BLaER1 treated with 17β-estradiol and CSF1 and Interleukin-3, amounts not matched to agents 10 nM and 100 nM (cell line): ENCODE results near the gene SPNS2.

Experiments
- H3K27ac ChIP-seq, 11 experiments: shearing (Covaris generic); formaldehyde crosslinking; 2 replicates each; pipeline ENCODE4 v1.8.1; 2022
- H3K27me3 ChIP-seq, 11 experiments: shearing (Covaris generic); formaldehyde crosslinking; 2 replicates each; pipeline ENCODE4 v1.8.1; 2022
- H3K36me3 ChIP-seq, 11 experiments: shearing (Covaris generic); formaldehyde crosslinking; 2 replicates each; pipeline ENCODE4 v1.8.1; 2022
- H3K4me1 ChIP-seq, 10 experiments: shearing (Covaris generic); formaldehyde crosslinking; 2 replicates each; pipeline ENCODE4 v1.8.1; 2022
- H3K4me2 ChIP-seq, 11 experiments: shearing (Covaris generic); formaldehyde crosslinking; 2 replicates each; pipeline ENCODE4 v1.8.1; 2022
- H3K4me3 ChIP-seq, 10 experiments: shearing (Covaris generic); formaldehyde crosslinking; 2 replicates each; pipeline ENCODE4 v1.8.1; 2022
- H3K9ac ChIP-seq, 11 experiments: shearing (Covaris generic); formaldehyde crosslinking; 2 replicates each; pipeline ENCODE4 v1.8.1; 2022
- H3K9me3 ChIP-seq, 11 experiments: shearing (Covaris generic); formaldehyde crosslinking; replicated peaks in 1 of 11; 2 replicates each; pipeline ENCODE4 v1.8.1; 2022
- H4K20me1 ChIP-seq, 11 experiments: shearing (Covaris generic); formaldehyde crosslinking; 2 replicates each; pipeline ENCODE4 v1.8.1; 2022
- Cebpa-rat ChIP-seq, 11 experiments: shearing (Covaris generic); IDR thresholded peaks; 2 replicates each; pipeline ENCODE4 v1.8.1; 2022

The SPNS2 gene

DNA sequence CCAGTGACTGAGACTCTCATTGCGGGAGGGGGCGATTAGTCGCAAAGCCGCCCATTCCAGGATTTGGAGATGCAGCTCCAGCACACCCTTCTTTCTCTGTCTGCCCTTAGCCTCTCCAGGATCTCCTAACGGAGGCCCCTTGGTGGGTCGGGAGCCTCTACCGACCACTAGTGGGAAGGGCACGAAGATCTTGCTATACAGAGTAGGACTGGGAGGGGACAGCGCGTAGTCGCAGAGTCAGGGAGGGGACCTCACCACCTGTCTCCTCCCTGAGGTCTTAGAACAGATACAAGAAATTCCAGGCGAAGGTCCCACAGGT, 85.1 kb downstream of the SPNS2 start:
- H3K4me2 ChIP-seq = peak overlapping the region; percentile 94 to 100 (median 98)
- TF ChIP-seq Cebpa-rat (IDR thresholded peaks at IDR 0.05) = no peak
- no peaks in the 10 kb centered on the region for H3K9me3 ChIP-seq
- peaks cover 0 to 25% (median 5%) of the 10 kb centered on the region in 11 experiments; a peak in 8 of 22 replicates for H4K20me1 ChIP-seq
- peak overlapping the region; percentile 46 to 73 (median 60) for H3K4me3 ChIP-seq
- H3K4me1 ChIP-seq = peaks cover 31 to 50% (median 44%) of the 10 kb centered on the region in 10 experiments
- peak overlapping the region in 9 of 11 experiments; percentile 47 to 70 (median 59); a peak in 16 of 22 replicates for H3K9ac ChIP-seq
- H3K27ac ChIP-seq = no peak overlapping the region
- H3K27me3 ChIP-seq = peaks cover 48 to 61% (median 58%) of the 10 kb centered on the region in 11 experiments
- H3K36me3 ChIP-seq = no peaks in the 10 kb centered on the region

DNA sequence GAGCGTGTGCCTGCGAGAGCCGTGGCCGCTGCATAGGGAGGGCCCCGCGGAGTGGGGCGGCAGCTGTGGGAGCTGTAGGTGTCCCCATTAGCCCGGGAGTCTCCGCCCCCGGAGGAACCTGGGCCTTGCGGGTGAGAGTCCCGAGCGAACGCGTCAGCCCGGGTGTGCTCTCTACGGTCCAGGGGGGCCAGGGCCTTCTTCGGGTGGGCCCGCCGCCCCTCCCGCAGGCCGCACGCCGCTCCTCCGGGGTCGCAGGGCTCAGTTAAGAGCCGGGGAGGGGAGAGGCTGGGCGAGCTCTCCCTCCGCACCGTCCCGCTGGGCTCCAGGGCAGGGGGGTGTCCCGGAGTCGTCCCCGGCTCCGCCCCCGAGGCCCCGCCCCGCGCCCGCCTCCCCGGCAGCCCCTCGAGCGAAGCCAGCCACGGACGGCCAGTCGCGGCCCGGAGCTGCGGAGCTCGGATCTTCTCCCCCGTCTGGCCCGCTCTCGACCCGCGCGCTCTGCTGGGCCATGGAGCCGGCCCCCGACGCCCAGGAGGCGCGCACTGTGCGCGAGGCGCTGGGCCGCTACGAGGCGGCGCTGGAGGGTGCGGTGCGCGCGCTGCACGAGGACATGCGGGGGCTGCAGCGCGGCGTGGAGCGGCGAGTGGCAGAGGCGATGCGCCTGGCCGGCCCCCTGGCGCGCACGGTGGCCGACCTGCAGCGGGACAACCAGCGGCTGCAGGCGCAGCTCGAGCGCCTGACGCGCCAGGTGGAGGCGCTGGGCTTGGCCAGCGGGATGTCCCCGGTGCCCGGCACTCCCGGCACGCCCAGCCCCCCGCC, 85.6 kb downstream of the SPNS2 start, which contains the start of gene SMTNL2:
SMTNL2 (plus strand) TSS at position 429 of the 816 bp plus-strand sequence; CDS start at position 506, 77 bp downstream.
- Histone ChIP-seq H3K27ac (no peak within 1 kb of the TSS), H3K4me1 (peaks cover 35 to 56% (median 50%) of the 10 kb centered on the region in 10 experiments)

DNA sequence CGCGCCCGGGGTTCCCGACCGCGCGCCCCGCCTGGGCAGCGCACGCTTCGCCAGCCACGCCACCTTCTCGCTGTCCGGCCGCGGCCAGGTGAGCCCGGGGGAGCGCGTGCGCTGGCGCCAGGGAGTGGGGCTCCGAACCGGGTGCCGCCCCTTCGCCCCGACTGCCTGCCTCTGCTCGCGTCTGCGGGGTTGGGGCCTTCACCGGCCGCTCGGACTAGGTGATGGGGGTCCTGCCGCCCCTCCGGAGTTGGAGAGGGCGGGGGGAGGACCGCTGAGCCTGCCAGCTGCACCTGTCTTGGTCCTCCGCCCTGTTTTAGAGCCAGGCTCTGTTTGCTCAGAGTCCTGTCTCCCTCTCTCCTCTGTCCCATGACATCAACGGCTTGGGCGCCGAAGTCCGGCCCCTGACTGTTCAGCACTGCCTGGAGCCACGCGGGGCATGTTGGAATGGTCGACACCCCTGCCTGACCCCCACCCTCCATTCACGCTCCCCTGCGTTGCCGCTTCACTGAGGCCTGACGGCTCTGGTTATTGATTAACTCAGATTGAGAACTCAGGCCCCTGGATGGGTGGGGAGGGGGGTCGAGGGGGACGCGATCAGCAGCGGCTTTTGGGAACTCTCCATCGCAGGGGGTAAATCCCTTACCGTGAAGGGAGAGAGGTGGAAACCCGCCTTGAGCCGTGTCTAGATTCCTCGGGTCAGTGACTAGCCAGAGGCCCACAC, 86.4 kb downstream of the SPNS2 start:
- Histone ChIP-seq H4K20me1 (peaks cover 0 to 25% (median 5%) of the 10 kb centered on the region in 11 experiments; a peak in 8 of 22 replicates), H3K4me3 (peak overlapping the region in 9 of 10 experiments; percentile 46 to 73 (median 62); a peak in 18 of 20 replicates), H3K4me2 (peak overlapping the region; percentile 94 to 100 (median 98)), H3K9ac (peak overlapping the region in 1 of 11 experiments; percentile 67; a peak in 1 of 22 replicates), H3K36me3 (no peaks in the 10 kb centered on the region), H3K4me1 (peaks cover 35 to 59% (median 54%) of the 10 kb centered on the region in 10 experiments), H3K27me3 (peaks cover 48 to 61% (median 58%) of the 10 kb centered on the region in 11 experiments), H3K9me3 (no peaks in the 10 kb centered on the region), H3K27ac (no peak overlapping the region)
- TF ChIP-seq Cebpa-rat (IDR thresholded peaks at IDR 0.05) = no peak

More for the DNA sequence above, 85.6 kb downstream of the SPNS2 start, which contains the start of gene SMTNL2:
- Histone ChIP-seq H4K20me1 (peaks cover 0 to 25% (median 5%) of the 10 kb centered on the region in 11 experiments; a peak in 8 of 22 replicates), H3K4me3 (peak within 1 kb of the TSS; percentile 46 to 73 (median 60)), H3K27me3 (peaks cover 48 to 61% (median 58%) of the 10 kb centered on the region in 11 experiments), H3K36me3 (no peaks in the 10 kb centered on the region), H3K4me2 (peak within 1 kb of the TSS; percentile 94 to 100 (median 98)), H3K9me3 (no peaks in the 10 kb centered on the region), H3K9ac (peak within 1 kb of the TSS in 9 of 11 experiments; percentile 47 to 70 (median 59); a peak in 17 of 22 replicates)
- TF ChIP-seq Cebpa-rat (IDR thresholded peaks at IDR 0.05) = no peak

DNA sequence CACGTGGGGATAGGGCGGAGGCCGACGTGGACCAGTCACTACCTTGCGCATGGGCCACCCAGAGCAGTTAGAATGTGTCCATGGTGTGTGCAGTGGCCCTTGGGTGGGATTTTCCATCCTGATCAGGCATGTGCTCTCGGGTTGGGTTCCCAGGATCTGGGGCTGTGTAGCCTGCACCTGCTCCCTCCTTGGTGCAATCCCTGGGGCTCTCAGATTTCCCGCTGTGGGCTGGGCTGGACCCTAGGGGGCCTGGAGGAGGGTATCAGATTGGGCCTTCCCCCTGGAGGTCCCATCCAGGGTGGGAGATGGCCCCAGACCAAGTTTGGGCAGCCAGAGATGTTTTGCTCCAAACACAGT, 86.9 kb downstream of the SPNS2 start:
- peaks cover 0 to 25% (median 5%) of the 10 kb centered on the region in 11 experiments; a peak in 8 of 22 replicates for H4K20me1 ChIP-seq
- H3K4me3 ChIP-seq = no peak overlapping the region
- 0 out of 22 replicates have a peak overlapping the region, but pooled peaks of 2 of the 11 experiments have one; percentile 3 to 98 for H3K4me2 ChIP-seq
- no peak overlapping the region for H3K9ac ChIP-seq
- peaks cover 35 to 64% (median 59%) of the 10 kb centered on the region in 10 experiments for H3K4me1 ChIP-seq
- H3K27me3 ChIP-seq = peaks cover 48 to 61% (median 58%) of the 10 kb centered on the region in 11 experiments
- no peak overlapping the region for H3K27ac ChIP-seq
- no peak for TF ChIP-seq Cebpa-rat (IDR thresholded peaks at IDR 0.05)
- no peaks in the 10 kb centered on the region for H3K9me3 ChIP-seq
- H3K36me3 ChIP-seq = no peaks in the 10 kb centered on the region

DNA sequence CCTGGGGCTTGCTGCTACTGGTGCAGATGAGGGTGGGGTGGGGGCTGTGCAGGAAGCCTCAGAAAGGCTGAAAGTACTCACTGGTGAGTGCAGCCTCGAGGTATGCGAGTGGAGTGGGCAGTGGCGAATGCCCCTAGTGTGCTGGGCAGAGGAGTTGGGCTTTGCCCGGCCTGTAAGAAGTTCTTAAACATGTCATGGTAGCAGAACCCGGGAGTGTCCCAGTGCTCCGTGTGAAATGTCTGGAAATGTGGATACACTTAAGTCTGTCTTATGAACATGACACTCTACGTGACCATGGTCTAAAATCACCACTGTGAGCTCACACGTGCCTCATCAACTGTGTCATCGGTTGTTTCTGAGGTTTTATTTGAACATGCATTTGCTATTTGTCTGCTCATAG, 87.4 kb downstream of the SPNS2 start:
- peak overlapping the region in 3 of 11 experiments; percentile 3 to 98 (median 97); a peak in 2 of 22 replicates for H3K4me2 ChIP-seq
- H3K4me1 ChIP-seq = peaks cover 37 to 69% (median 63%) of the 10 kb centered on the region in 10 experiments
- no peak overlapping the region for H3K27ac ChIP-seq
- H3K9me3 ChIP-seq = no peaks in the 10 kb centered on the region
- no peaks in the 10 kb centered on the region for H3K36me3 ChIP-seq
- no peak overlapping the region for H3K9ac ChIP-seq
- no peak for TF ChIP-seq Cebpa-rat (IDR thresholded peaks at IDR 0.05)
- H3K27me3 ChIP-seq = peaks cover 48 to 61% (median 58%) of the 10 kb centered on the region in 11 experiments
- H3K4me3 ChIP-seq = no peak overlapping the region
- H4K20me1 ChIP-seq = peaks cover 0 to 25% (median 5%) of the 10 kb centered on the region in 11 experiments; a peak in 8 of 22 replicates

DNA sequence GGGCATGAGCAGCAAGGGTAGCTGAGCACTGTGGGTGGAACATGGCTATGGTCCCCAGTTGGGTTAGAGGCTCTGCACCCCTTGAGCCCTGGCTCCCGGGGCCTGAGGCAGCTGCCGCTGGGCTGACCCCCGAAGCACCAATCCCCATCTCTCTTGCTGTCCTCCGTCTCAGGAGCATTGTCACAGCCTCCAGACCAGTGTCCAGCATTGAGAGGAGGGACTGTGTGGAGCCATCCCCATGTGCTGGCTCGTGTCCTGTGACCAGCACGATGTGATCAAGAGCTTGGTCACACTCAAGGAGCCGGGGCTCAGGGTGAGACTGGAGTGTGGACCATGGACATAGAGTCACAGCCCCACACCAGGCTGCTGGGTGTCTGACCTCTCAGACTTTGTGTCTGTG, 88.5 kb downstream of the SPNS2 start:
- peak overlapping the region; percentile 77 to 98 (median 92) for H3K4me2 ChIP-seq
- peaks cover 47 to 77% (median 68%) of the 10 kb centered on the region in 10 experiments for H3K4me1 ChIP-seq
- H3K27ac ChIP-seq = peak overlapping the region in 1 of 11 experiments; percentile 63; a peak in 2 of 22 replicates
- peak overlapping the region in 5 of 11 experiments; percentile 14 to 71 (median 66); a peak in 7 of 22 replicates for H3K9ac ChIP-seq
- no peaks in the 10 kb centered on the region for H3K9me3 ChIP-seq
- peak overlapping the region in 2 of 10 experiments; percentile 47 to 53; a peak in 1 of 20 replicates for H3K4me3 ChIP-seq
- H3K27me3 ChIP-seq = peaks cover 45 to 54% (median 50%) of the 10 kb centered on the region in 11 experiments
- H3K36me3 ChIP-seq = no peaks in the 10 kb centered on the region
- TF ChIP-seq Cebpa-rat (IDR thresholded peaks at IDR 0.05) = no peak
- H4K20me1 ChIP-seq = peaks cover 0 to 25% (median 5%) of the 10 kb centered on the region in 11 experiments; a peak in 8 of 22 replicates

DNA sequence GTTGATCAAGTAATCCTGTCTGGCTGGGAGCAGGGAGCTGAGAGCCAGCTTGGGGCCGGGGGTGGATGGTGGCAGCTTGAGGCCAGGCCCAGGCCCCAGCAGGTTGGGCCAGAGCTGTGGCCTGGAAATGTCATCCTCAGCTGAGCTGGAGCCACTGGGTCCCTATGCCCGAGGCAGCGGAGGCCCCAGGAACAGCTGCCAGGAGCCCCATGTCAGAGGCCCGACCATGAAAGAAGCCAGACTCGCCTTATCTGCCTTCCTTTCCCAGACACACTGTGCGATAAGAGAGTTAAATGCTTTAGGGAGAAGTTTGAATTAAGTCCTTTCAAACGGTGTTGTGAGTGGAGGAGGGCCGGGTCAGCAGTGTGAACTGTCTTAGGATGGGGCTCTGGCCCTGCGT, 89.1 kb downstream of the SPNS2 start:
- peaks cover 39 to 48% (median 44%) of the 10 kb centered on the region in 11 experiments for H3K27me3 ChIP-seq
- peak overlapping the region; percentile 77 to 98 (median 92) for H3K4me2 ChIP-seq
- peak overlapping the region in 9 of 10 experiments; percentile 6 to 60 (median 46); a peak in 16 of 20 replicates for H3K4me3 ChIP-seq
- peaks cover 47 to 80% (median 69%) of the 10 kb centered on the region in 10 experiments for H3K4me1 ChIP-seq
- H4K20me1 ChIP-seq = peaks cover 0 to 25% (median 5%) of the 10 kb centered on the region in 11 experiments; a peak in 8 of 22 replicates
- H3K9me3 ChIP-seq = no peaks in the 10 kb centered on the region
- no peak for TF ChIP-seq Cebpa-rat (IDR thresholded peaks at IDR 0.05)
- no peaks in the 10 kb centered on the region for H3K36me3 ChIP-seq
- H3K27ac ChIP-seq = peak overlapping the region in 10 of 11 experiments; percentile 47 to 74 (median 64); a peak in 21 of 22 replicates
- peak overlapping the region; percentile 14 to 71 (median 64); a peak in 20 of 22 replicates for H3K9ac ChIP-seq

DNA sequence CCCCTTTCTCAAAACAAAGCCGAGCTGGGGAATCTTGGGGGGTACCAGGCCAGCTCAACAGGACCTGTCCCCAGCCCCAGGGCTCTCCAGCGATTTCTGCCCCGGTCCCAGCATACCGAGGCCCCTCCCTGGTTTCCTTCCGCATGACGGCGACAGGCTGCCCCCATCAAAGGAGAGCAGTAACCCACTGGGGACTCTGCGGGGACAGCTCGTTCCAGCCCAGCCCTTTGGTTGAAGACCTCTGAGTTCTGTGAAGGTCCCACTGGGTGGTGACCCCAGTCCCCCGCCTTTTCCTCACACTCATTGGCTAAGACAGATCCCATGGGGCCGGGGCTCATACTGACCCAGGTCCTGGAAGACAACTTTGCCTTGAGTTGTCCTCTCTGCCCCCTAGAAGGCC, 89.7 kb downstream of the SPNS2 start:
- Histone ChIP-seq H3K36me3 (no peaks in the 10 kb centered on the region), H3K27me3 (peaks cover 34 to 42% (median 38%) of the 10 kb centered on the region in 11 experiments), H3K4me2 (peak overlapping the region; percentile 77 to 98 (median 92)), H3K9ac (peak overlapping the region; percentile 14 to 71 (median 64); a peak in 19 of 22 replicates), H3K9me3 (no peaks in the 10 kb centered on the region), H4K20me1 (peaks cover 0 to 20% (median 5%) of the 10 kb centered on the region in 11 experiments; a peak in 8 of 22 replicates), H3K4me3 (peak overlapping the region in 9 of 10 experiments; percentile 6 to 60 (median 46); a peak in 17 of 20 replicates), H3K4me1 (peaks cover 47 to 80% (median 66%) of the 10 kb centered on the region in 10 experiments), H3K27ac (peak overlapping the region in 10 of 11 experiments; percentile 47 to 74 (median 64); a peak in 21 of 22 replicates)
- TF ChIP-seq Cebpa-rat (IDR thresholded peaks at IDR 0.05) = no peak
